ENCODE measurements around the gene TUBGCP2.

GRCh38 chr10:133279326-133280226 lies 29.1 kb downstream of the TUBGCP2 start:
- no peak for TF ChIP-seq EZH2 (IDR thresholded peaks at IDR 0.05; ENCODE audit: low read length)
- TF ChIP-seq CTCF (optimal IDR thresholded peaks at IDR 0.05 in 1 of 3, IDR thresholded peaks at IDR 0.05 in 1 of 3, conservative IDR thresholded peaks at IDR 0.05 in 1 of 3; ENCODE audit: extremely low read depth in 1 of 3, insufficient read depth in 2 of 3, low read length in 3 of 3) = no peak

All from keratinocyte (primary cell).